Measurements from ENCODE around the gene EPS8L3.
"Not testable (repeated sequence)": the region's sequence is repeated elsewhere in the genome, so short reads cannot be mapped to it uniquely, and the experiment has no call there.

Gene EPS8L3

DNA sequence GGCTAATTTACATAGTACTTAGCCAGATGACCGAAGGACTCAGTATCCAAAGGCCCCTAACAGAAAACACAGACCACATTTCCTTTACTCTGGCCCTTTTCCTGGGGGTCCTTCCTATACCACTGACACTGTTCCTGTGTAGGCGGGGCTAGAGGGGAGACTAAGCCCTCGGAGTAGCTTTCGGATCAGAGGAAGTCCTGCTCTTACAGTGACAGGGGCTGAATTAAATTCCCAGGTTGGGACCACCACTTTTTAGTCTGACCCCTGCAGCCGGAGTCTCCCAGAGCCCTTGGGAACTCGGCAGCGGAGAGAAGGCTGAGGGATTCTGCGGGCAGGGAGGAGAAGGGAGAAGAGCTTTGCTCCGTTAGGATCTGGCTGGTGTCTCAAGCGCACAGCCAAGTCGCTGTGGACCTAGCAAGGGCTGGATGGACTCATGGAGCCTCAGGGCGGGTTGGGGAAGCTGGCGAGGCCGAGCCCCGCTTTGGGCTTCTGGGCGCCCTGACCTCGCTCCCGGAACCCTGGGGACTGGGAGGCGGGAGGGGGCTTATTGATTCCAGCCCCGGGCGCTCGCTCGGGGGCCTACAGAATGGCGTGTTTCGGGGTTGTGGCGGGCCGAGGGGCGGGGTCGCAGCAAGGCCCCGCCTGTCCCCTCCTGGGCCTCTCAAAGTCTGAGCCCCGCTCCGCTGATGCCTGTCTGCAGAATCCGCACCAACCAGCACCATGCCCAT lies 52.0 kb downstream of the EPS8L3 start, which contains the start of gene GSTM5:
Gene GSTM5 (plus strand): TSS at position 659 of the 728 bp plus-strand sequence. CDS start 62 bp downstream, at position 721.
- DNase-seq (ENCODE audit: low read depth in 2 of 2), result not testable (repeated sequence)

DNA sequence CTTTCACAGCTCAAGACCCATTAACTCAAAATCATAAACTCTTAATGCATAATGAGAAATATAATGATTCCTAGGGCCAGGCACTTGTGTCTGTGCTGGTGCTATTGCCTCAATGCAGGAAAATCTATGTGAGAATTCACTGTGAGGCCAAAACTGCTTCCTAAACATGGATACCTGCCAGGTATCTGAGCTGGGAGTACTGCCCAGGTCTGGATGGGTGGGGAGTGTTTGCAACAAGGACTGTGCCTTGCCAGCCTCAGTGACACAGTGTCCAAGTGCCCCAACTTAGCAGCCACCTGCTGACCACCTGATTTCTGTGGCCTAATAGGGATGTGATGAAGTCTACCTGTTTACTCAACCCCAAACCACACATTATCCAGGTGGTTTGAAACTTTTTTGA lies 53.9 kb downstream of the EPS8L3 start:
- DNase-seq (ENCODE audit: low read depth in 2 of 2), result not testable (repeated sequence)

DNA sequence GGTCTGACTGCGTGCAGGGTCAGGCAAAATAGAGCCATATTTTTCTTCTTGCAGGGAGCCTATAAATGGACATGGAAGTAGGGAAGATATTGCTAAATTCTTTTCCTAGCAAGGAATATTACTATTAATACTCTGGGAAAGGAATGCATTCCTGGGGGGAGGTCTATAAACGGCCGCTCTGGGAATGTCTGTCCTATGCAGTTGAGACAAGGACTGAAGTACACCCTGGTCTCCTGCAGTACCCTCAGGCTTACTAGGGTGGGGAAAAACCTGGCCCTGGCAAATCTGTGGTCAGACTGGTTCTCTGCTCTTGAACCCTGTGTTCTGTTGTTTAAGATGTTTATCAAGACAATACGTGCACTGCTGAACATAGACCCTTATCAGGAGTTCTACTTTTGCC lies 54.8 kb downstream of the EPS8L3 start:
- not testable (repeated sequence) for DNase-seq (ENCODE audit: low read depth in 2 of 2)

DNA sequence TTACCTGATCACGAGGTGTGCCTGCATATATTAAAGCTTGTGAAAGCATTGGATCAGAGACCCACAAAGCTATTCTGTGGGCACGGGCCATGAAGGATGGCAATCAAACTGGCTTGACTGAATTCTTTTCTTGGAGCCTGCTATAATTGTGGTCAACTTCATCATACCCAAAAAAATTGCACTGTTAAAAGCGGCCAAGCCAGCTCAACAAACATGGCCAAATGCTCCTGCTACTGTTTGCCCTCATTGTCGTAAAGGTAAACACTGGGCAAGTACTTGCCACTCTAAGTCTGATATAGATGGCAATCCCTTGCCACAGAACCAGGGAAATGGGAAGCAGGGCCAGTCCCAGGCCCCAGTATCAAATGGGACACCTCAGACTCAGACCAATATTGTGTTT lies 58.3 kb downstream of the EPS8L3 start:
- DNase-seq (ENCODE audit: low read depth in 2 of 2), result no peak

DNA sequence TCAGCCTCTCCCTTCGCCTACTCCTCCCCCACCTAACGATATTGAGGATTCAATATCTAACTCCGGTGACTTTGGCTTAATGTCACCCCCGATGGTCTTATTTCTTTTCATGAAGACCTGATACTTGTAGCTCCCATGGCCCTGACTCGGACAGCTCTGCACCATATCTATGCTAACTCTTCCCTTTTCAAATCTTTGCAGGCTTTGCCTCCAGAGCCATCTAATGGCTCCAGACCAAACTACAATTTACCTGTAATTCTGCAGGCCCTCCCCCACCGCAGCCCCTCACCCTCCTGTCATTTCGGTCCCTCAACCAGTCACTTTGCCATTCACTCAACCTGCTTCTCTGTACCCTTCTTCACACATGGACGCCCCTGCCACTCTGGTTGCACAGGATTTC lies 59.5 kb downstream of the EPS8L3 start:
- no peak for DNase-seq (ENCODE audit: low read depth in 2 of 2)

DNA sequence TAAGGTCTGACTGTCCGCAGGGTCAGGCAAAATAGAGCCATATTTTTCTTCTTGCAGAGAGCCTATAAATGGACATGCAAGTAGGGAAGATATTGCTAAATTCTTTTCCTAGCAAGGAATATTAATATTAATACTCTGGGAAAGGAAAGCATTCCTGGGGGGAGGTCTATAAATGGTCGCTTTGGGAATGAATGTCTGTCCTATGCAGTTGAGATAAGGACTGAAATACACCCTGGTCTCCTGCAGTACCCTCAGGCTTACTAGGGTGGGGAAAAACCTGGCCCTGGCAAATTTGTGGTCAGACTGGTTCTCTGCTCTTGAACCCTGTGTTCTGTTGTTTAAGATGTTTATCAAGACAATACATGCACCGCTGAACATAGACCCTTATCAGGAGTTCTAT lies 60.8 kb downstream of the EPS8L3 start:
- DNase-seq (ENCODE audit: low read depth in 2 of 2), result not testable (repeated sequence)

Data from activated CD4-positive, alpha-beta T cell treated with anti-CD3 and anti-CD28 coated beads for 24 hours (primary cell).